ENCODE data around the gene PLA2G4B.
A peak's percentile ranks its signal among the peaks of the same experiment; 100 is the strongest.

- TF ChIP-seq POLR2AphosphoS5 (IDR thresholded peaks at IDR 0.05; ENCODE audit: low read length) = no peak
- TF ChIP-seq POLR2A (IDR thresholded peaks at IDR 0.05; ENCODE audit: low read depth, low read length) = no peak
- TF ChIP-seq YY1 (IDR thresholded peaks at IDR 0.05; ENCODE audit: low read depth, low read length) = no peak
- TF ChIP-seq, protein P1, sequence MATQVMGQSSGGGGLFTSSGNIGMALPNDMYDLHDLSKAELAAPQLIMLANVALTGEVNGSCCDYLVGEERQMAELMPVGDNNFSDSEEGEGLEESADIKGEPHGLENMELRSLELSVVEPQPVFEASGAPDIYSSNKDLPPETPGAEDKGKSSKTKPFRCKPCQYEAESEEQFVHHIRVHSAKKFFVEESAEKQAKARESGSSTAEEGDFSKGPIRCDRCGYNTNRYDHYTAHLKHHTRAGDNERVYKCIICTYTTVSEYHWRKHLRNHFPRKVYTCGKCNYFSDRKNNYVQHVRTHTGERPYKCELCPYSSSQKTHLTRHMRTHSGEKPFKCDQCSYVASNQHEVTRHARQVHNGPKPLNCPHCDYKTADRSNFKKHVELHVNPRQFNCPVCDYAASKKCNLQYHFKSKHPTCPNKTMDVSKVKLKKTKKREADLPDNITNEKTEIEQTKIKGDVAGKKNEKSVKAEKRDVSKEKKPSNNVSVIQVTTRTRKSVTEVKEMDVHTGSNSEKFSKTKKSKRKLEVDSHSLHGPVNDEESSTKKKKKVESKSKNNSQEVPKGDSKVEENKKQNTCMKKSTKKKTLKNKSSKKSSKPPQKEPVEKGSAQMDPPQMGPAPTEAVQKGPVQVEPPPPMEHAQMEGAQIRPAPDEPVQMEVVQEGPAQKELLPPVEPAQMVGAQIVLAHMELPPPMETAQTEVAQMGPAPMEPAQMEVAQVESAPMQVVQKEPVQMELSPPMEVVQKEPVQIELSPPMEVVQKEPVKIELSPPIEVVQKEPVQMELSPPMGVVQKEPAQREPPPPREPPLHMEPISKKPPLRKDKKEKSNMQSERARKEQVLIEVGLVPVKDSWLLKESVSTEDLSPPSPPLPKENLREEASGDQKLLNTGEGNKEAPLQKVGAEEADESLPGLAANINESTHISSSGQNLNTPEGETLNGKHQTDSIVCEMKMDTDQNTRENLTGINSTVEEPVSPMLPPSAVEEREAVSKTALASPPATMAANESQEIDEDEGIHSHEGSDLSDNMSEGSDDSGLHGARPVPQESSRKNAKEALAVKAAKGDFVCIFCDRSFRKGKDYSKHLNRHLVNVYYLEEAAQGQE (IDR thresholded peaks at IDR 0.05; ENCODE audit: low read depth, low read length) = no peak
- TF ChIP-seq CTCF (IDR thresholded peaks at IDR 0.05 in 2 of 3, conservative IDR thresholded peaks at IDR 0.05 in 1 of 3; ENCODE audit: control insufficient read depth in 2 of 3, extremely low read depth in 1 of 3, insufficient read depth in 1 of 3, low read depth in 3 of 3, low read length in 3 of 3) = no peak
- TF ChIP-seq RBBP5 (conservative IDR thresholded peaks at IDR 0.05) = no peak
- TF ChIP-seq NR2C2 (IDR thresholded peaks at IDR 0.05; ENCODE audit: borderline replicate concordance, control insufficient read depth, insufficient read length, low read depth) = no peak
- no peak for TF ChIP-seq TCF12 (IDR thresholded peaks at IDR 0.05; ENCODE audit: low read depth, low read length)
- TF ChIP-seq, protein P2, sequence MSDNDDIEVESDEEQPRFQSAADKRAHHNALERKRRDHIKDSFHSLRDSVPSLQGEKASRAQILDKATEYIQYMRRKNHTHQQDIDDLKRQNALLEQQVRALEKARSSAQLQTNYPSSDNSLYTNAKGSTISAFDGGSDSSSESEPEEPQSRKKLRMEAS (IDR thresholded peaks at IDR 0.05; ENCODE audit: low read depth, low read length) = 0 out of 2 replicates have a peak, but pooled peaks have one; percentile 12
- TF ChIP-seq RAD21 (IDR thresholded peaks at IDR 0.05; ENCODE audit: insufficient read depth, low read depth, low read length) = no peak
- TF ChIP-seq RFX5 (IDR thresholded peaks at IDR 0.05; ENCODE audit: low read depth, low read length) = no peak
- no peak for TF ChIP-seq FOS (IDR thresholded peaks at IDR 0.05; ENCODE audit: borderline replicate concordance, extremely low read depth, insufficient read length)
- TF ChIP-seq SP1 (IDR thresholded peaks at IDR 0.05; ENCODE audit: low read depth, low read length) = no peak
- no peak for TF ChIP-seq RELA (IDR thresholded peaks at IDR 0.05; ENCODE audit: borderline replicate concordance, partially characterized antibody)
These were observed 55.7 kb downstream of the PLA2G4B start for GRCh38 chr15:41894251-41894790.

Measured in GM12878 (cell line).